Measurements from ENCODE around the gene CEPT1. TPM values are rescaled to one million over a fixed set of nuclear protein-coding genes. Genes with fewer than 3 reads are reported as not detected.

The CEPT1 gene
- total RNA-seq, 4 donors from 2014 or later, result 23.1 to 30.4 (median 28.4) TPM

DNA sequence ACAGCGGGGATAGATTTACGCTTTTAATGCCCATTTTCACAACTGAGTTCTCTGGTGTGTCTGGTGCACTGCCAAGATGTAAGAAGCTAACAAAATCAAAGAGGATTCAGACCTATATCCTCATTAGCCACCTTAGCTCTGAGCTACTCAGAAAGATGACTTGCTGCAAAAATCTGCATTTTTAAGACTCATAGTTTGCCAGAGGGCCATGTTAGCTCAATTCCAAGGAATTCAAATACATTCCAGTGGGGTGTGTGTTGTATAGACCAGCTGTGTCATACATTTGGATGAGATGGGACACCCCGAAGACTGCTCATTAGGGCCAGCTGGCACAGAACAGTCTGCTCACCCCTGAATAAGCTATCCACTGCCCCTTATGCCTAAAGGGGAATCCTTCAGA, 51.5 kb downstream of the CEPT1 start:
- 44 to 70% methylated on average over 2 to 3 of the region's 3 CpGs for WGBS, 2 donors (ENCODE audit: low coverage in 1 of 2)
- peak overlapping the region in 1 of 4 donors; percentile 31 for H3K27ac ChIP-seq
- H3K4me1 ChIP-seq, result peaks cover 0 to 42% (median 7%) of the 10 kb centered on the region in 3 donors
- H3K4me3 ChIP-seq, result no peak overlapping the region
- TF ChIP-seq POLR2AphosphoS5 (IDR thresholded peaks at IDR 0.05), result no peak
- TF ChIP-seq EP300 (IDR thresholded peaks at IDR 0.05), result no peak
- TF ChIP-seq, protein P1, sequence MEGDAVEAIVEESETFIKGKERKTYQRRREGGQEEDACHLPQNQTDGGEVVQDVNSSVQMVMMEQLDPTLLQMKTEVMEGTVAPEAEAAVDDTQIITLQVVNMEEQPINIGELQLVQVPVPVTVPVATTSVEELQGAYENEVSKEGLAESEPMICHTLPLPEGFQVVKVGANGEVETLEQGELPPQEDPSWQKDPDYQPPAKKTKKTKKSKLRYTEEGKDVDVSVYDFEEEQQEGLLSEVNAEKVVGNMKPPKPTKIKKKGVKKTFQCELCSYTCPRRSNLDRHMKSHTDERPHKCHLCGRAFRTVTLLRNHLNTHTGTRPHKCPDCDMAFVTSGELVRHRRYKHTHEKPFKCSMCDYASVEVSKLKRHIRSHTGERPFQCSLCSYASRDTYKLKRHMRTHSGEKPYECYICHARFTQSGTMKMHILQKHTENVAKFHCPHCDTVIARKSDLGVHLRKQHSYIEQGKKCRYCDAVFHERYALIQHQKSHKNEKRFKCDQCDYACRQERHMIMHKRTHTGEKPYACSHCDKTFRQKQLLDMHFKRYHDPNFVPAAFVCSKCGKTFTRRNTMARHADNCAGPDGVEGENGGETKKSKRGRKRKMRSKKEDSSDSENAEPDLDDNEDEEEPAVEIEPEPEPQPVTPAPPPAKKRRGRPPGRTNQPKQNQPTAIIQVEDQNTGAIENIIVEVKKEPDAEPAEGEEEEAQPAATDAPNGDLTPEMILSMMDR (IDR thresholded peaks at IDR 0.05), result no peak
- TF ChIP-seq POLR2A (IDR thresholded peaks at IDR 0.05), result no peak
- H3K27me3 ChIP-seq, result no peaks in the 10 kb centered on the region
- ATAC-seq, result no peak
- H3K9me3 ChIP-seq, result no peaks in the 10 kb centered on the region
- peaks cover 0 to 32% of the 10 kb centered on the region in 2 donors for H3K36me3 ChIP-seq

DNA sequence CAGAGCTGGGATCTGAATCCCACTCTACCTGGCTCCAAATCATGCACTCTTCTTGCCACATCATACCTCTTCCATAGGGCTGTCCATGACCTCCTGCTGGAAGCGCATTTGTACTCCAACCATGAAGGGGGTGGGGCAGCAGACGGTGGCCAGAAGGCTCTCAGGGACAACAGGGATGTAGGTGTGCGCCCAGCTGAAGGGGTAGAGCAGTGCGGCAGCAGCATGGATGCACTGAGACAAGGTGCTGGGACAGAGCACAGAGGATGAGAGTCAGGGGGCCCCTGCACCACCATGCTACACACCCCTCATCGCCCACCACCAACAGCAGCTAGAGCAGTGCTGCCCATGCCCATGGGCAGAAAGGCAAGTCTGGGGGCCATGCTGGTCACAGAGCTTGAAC, 52.1 kb downstream of the CEPT1 start:
- Histone ChIP-seq H3K9me3 (no peaks in the 10 kb centered on the region), H3K27me3 (no peaks in the 10 kb centered on the region), H3K36me3 (peaks cover 0 to 27% of the 10 kb centered on the region in 2 donors), H3K4me3 (no peak overlapping the region), H3K27ac (peak overlapping the region in 1 of 4 donors; percentile 22), H3K4me1 (peaks cover 0 to 42% (median 7%) of the 10 kb centered on the region in 3 donors)
- ATAC-seq, result no peak
- TF ChIP-seq POLR2AphosphoS5 (IDR thresholded peaks at IDR 0.05) (no peak), EP300 (IDR thresholded peaks at IDR 0.05) (no peak), POLR2A (IDR thresholded peaks at IDR 0.05) (no peak)
- TF ChIP-seq, protein P1 (IDR thresholded peaks at IDR 0.05), result no peak
- WGBS, 2 donors (ENCODE audit: low coverage in 1 of 2), result no CpG with 5 or more reads among the region's 5 CpGs

DNA sequence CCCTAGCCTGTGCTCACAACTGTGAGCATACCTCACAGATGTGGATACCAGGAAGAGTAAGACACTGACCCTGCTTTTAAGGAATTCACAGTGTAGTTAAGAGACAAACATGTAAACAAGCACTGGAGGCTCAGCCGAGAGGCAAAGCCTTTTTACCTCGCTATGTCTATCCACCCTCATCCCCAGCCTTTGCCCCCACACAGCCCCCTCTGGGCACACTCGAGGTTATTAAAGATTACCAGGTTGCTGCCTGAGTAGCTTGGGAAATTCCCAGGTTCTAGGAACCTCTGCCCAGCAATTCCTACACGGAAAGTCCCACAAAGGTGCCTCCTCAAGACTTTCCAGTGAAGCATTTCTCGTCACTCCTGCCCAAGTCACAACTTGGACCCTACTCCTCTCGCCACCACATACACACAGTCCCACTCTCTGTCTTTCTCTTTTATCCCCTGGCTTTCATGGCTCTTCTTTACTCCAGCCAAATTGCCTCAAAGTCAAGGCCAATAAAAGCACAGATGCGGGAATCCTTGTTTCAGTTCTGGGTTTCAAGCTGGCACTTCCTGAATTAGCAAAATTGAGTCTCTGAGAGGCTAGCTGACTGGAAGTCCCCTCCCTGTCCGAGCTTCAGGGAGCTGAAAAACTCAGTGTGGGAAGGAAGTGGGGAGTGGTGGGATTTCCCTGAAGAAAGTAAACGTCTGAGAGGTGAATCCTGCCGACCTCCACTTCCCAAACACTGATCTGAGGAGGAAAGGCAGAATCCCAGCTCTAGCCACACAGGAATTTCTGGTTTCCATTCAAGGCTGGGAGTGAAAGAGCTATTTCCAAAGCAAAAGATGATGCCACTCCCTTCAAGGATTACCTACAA, 52.9 kb downstream of the CEPT1 start:
- 30 to 53% methylated on average over 8 to 9 of the region's 10 CpGs for WGBS, 2 donors (ENCODE audit: low coverage in 1 of 2)
- TF ChIP-seq, protein P1 (IDR thresholded peaks at IDR 0.05), result no peak
- TF ChIP-seq POLR2A (IDR thresholded peaks at IDR 0.05) (no peak), POLR2AphosphoS5 (IDR thresholded peaks at IDR 0.05) (no peak), EP300 (IDR thresholded peaks at IDR 0.05) (no peak)
- Histone ChIP-seq H3K27me3 (no peaks in the 10 kb centered on the region), H3K9me3 (no peaks in the 10 kb centered on the region), H3K36me3 (peaks cover 0 to 18% of the 10 kb centered on the region in 2 donors), H3K4me3 (no peak overlapping the region), H3K27ac (peak overlapping the region in 3 of 4 donors; percentile 12 to 24 (median 22)), H3K4me1 (peaks cover 0 to 42% (median 7%) of the 10 kb centered on the region in 3 donors)
- no peak for ATAC-seq

DNA sequence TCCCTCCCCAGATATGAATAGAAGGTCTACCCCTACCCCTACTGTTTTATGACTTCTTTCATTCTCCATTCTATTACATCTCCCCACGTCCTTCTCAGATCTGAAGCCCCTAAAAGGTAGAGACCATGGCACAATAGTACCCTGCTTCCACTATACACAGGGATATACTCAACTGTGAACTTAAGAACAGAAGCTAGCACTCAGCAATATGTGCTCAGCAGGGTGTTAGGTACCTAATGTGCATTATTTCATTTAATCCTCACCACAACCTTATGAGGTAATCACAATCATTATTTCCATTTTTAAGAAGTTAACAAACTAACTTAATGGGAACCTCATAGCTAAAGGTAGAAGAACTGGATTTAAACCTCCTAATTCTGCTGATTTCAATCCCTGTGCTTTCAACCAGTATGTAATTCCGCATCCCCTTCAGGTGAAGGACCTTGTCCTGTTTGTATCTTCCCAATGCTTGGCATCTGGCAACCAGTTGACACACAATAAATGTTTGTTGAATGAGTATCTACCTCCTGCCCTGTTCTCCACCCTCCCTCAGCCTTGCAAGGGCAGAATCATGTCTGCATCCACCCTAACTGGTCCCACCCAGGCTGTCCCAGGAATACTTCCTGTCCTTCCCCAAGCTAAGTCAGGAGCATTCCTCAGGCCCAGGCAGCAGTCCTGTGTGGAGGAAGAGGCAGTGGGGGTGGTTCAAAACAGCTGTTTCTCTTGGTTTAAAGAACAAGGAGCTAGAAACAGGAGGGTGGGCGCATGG, 53.9 kb downstream of the CEPT1 start:
- peak overlapping the region in 1 of 4 donors; percentile 24 for H3K27ac ChIP-seq
- ATAC-seq, result no peak
- no peak overlapping the region for H3K4me3 ChIP-seq

More for the DNA sequence above, 53.9 kb downstream of the CEPT1 start:
- no peaks in the 10 kb centered on the region for H3K27me3 ChIP-seq
- peaks cover 0 to 8% of the 10 kb centered on the region in 2 donors for H3K36me3 ChIP-seq
- 88 to 92% methylated on average over 3 of the region's 3 CpGs for WGBS, 2 donors (ENCODE audit: low coverage in 1 of 2)
- H3K4me1 ChIP-seq, result peaks cover 0 to 42% (median 7%) of the 10 kb centered on the region in 3 donors
- TF ChIP-seq, protein P1 (IDR thresholded peaks at IDR 0.05), result no peak
- TF ChIP-seq EP300 (IDR thresholded peaks at IDR 0.05) (no peak), POLR2A (IDR thresholded peaks at IDR 0.05) (no peak)
- no peaks in the 10 kb centered on the region for H3K9me3 ChIP-seq

All from gastroesophageal sphincter (tissue), 4 donors.